Gastrocnemius medialis (tissue), 4 donors: ENCODE results near the gene ATP1A2. TPM values are rescaled to one million over a fixed set of nuclear protein-coding genes. Genes with fewer than 3 reads are reported as not detected.

Experiments
- ATAC-seq, 2 donors: fragments of 150-250 bp; one replicate each; pipeline ENCODE4 v1.9.1; 2016
- DNase-seq, 2 donors: peaks; one replicate each; pipeline ENCODE4 v3.0.0-alpha.2; 2019
- H3K27ac ChIP-seq, 4 donors: fragments of 200-600 bp; sonication (generic); 1 replicate in 1 of 4; 2 replicates in 3 of 4; pipeline ENCODE4 v1.5.1; 2016 to 2018; ENCODE audit warnings: mild to moderate bottlenecking in 2 of 4, moderate library complexity in 1 of 4
- H3K27me3 ChIP-seq, 3 donors: fragments of 200-600 bp; sonication (generic) in 2 of 3; 1 replicate in 1 of 3; 2 replicates in 2 of 3; pipeline versions ENCODE4 v1.5.1 to v1.6.0; 2016 to 2019; ENCODE audit warnings: mild to moderate bottlenecking in 1 of 3, moderate library complexity in 1 of 3
- H3K36me3 ChIP-seq, 2 donors: fragments of 200-600 bp; sonication (generic) in 1 of 2; one replicate each; pipeline ENCODE4 v1.5.1; 2017 to 2018
- H3K4me1 ChIP-seq, 2 donors: fragments of 200-600 bp; sonication (generic) in 1 of 2; one replicate each; pipeline ENCODE4 v1.5.1; 2016 to 2017; ENCODE audit warnings: mild to moderate bottlenecking in 2 of 2
- H3K4me3 ChIP-seq, 4 donors: fragments of 200-600 bp; sonication (generic) in 3 of 4; 1 replicate in 1 of 4; 2 replicates in 3 of 4; pipeline ENCODE4 v1.5.1; 2016 to 2019; ENCODE audit warnings: mild to moderate bottlenecking in 2 of 4
- H3K9me3 ChIP-seq, 3 donors: fragments of 200-600 bp; sonication (generic) in 2 of 3; 1 replicate in 1 of 3; 2 replicates in 2 of 3; pipeline ENCODE4 v1.5.1; 2016 to 2019
- POLR2A ChIP-seq, 2 donors: fragments of 450-650 bp; IDR thresholded peaks; one replicate each; pipeline ENCODE4 v1.6.1; 2017; ENCODE audit warnings: antibody characterized with exemption in 2 of 2, mild to moderate bottlenecking in 2 of 2, moderate library complexity in 2 of 2
- in situ Hi-C, 4 donors: fragments of 200-750 bp; cut with MboI; loops; one replicate each; pipeline versions ENCODE4 v1.15.0 to v1.8.0; 2017; ENCODE audit warnings: low sequenced_read_pairs in 4 of 4
- intact Hi-C: fragments of 100-400 bp; cut with DNase I; formaldehyde crosslinking; loops from one replicate; pipeline ENCODE4 v1.15.1; 2023; ENCODE audit warnings: low total_unique reads
- total RNA-seq, 4 donors: library from RNA; depleted of rRNA; stranded (reverse); fragments of >200 nt; gene quantifications; one replicate each; pipeline versions ENCODE4 v1.1.0 to v1.2.3, GENCODE V29; 2016
- TF ChIP-seq, protein P1 (sequence below), 5 experiments: fragments of 450-650 bp in 3 of 5; fragments of 200-600 bp in 2 of 5; sonication (generic) in 2 of 5; IDR thresholded peaks in 4 of 5; conservative IDR thresholded peaks in 1 of 5; 1 replicate in 4 of 5; 2 replicates in 1 of 5; pipeline ENCODE4 v1.5.1; 2016 to 2019; ENCODE audit warnings: antibody characterized with exemption in 5 of 5, mild to moderate bottlenecking in 3 of 5, moderate library complexity in 3 of 5

The ATP1A2 gene
- total RNA-seq, 4 donors from 2014 or later: 281 to 710 (median 413) TPM

DNA sequence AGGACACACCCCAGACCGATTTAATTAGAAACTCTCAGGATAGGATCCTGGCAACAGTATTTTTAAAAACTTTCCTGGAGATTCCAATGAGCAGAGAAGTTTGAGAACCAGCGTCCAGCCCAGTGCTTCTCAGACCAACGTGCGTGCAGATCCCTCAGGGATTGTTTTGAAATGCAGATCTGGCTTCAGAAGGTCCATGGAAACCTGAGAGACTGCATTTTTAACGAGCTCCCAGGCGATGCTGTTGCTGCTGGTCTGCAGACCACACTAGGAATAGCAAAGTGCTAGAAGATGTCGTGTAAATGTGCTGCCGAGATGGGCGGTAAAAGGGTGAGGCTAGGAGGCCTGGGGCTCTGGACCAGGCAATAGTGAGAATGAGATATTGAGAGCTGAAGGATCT, 56.4 kb downstream of the ATP1A2 start:
- no peak overlapping the region for H3K27ac ChIP-seq
- H3K4me3 ChIP-seq: no peak overlapping the region
- H3K27me3 ChIP-seq: no peaks in the 10 kb centered on the region
- in situ Hi-C loops: no loop called here
- H3K9me3 ChIP-seq: no peaks in the 10 kb centered on the region
- DNase-seq (no peak), ATAC-seq (no peak)
- peaks cover 8 to 20% of the 10 kb centered on the region in 2 donors for H3K4me1 ChIP-seq
- intact Hi-C loops: no loop called here
- H3K36me3 ChIP-seq: no peaks in the 10 kb centered on the region
- no peak for TF ChIP-seq POLR2A (IDR thresholded peaks at IDR 0.05)
- TF ChIP-seq, protein P1, sequence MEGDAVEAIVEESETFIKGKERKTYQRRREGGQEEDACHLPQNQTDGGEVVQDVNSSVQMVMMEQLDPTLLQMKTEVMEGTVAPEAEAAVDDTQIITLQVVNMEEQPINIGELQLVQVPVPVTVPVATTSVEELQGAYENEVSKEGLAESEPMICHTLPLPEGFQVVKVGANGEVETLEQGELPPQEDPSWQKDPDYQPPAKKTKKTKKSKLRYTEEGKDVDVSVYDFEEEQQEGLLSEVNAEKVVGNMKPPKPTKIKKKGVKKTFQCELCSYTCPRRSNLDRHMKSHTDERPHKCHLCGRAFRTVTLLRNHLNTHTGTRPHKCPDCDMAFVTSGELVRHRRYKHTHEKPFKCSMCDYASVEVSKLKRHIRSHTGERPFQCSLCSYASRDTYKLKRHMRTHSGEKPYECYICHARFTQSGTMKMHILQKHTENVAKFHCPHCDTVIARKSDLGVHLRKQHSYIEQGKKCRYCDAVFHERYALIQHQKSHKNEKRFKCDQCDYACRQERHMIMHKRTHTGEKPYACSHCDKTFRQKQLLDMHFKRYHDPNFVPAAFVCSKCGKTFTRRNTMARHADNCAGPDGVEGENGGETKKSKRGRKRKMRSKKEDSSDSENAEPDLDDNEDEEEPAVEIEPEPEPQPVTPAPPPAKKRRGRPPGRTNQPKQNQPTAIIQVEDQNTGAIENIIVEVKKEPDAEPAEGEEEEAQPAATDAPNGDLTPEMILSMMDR (IDR thresholded peaks at IDR 0.05 in 4 of 5, conservative IDR thresholded peaks at IDR 0.05 in 1 of 5): no peak

DNA sequence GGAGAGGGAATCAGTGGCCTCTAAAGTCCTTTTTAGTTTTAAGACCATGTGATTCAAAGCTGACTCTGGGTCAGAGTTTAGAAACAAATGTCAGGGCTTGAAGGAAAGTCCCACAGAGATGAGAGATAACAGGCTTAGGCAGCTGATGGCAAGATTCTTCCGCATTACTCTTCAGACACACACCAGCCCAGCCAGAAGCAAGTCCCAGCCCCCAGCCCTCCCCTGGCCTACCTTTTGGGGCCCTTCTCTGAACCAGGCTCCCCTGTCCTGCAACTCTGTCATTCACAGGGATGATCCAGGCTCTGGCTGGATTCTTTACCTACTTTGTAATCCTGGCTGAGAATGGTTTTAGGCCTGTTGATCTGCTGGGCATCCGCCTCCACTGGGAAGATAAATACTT, 61.7 kb downstream of the ATP1A2 start:
- H3K36me3 ChIP-seq: no peaks in the 10 kb centered on the region
- in situ Hi-C loops: no loop called here
- H3K27ac ChIP-seq: no peak overlapping the region
- H3K27me3 ChIP-seq: no peaks in the 10 kb centered on the region
- no peak for TF ChIP-seq POLR2A (IDR thresholded peaks at IDR 0.05)
- TF ChIP-seq, protein P1 (IDR thresholded peaks at IDR 0.05 in 4 of 5, conservative IDR thresholded peaks at IDR 0.05 in 1 of 5): no peak
- H3K4me1 ChIP-seq: no peaks in the 10 kb centered on the region
- no peak for DNase-seq
- intact Hi-C loops: no loop called here
- no peak for ATAC-seq
- H3K4me3 ChIP-seq: no peak overlapping the region
- H3K9me3 ChIP-seq: no peaks in the 10 kb centered on the region

DNA sequence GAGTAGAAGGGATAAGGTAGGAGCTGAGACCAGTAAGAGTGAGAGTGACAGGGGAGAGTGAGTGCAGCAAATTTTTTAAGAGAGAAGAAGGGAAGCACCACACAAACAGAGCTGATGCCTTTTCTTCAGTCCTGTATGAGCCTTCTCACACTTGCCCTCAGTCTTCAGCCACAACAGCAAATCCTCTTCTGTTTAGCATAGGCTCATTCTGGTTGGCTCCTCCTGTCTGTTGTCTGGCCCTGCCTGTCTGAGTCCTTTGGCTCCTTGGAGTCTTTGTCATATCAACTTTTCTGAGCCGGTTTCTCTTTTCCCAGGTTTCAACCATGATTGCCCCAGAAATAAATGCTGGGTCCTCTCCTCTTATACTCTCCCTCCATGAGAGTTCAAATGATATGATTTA, 62.1 kb downstream of the ATP1A2 start:
- in situ Hi-C loops (no loop called here), intact Hi-C loops (no loop called here)
- no peak for ATAC-seq

DNA sequence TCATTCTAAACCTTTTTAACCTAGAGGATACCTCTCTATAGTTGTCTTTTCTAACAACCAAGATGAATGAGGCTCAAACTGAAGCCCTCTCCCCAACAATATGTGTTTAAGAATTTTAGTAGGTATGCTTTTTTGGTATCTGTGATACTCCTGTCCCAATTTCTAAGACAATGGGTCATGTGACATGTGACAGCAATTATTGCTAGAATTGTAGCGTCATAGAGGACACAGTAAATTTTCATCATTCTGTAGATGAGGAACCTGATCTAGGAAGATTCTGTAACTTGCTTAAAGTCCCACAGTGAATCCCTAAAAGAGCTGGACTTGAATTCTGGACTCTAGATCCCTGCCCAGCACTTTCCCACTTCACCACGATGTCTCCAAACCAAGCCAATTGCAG, 63.2 kb downstream of the ATP1A2 start:
- H3K36me3 ChIP-seq: no peaks in the 10 kb centered on the region
- intact Hi-C loops: no loop called here

More for the DNA sequence above, 62.1 kb downstream of the ATP1A2 start:
- Histone ChIP-seq H3K4me3 (no peak overlapping the region), H3K9me3 (no peaks in the 10 kb centered on the region), H3K27me3 (no peaks in the 10 kb centered on the region), H3K4me1 (no peaks in the 10 kb centered on the region), H3K36me3 (no peaks in the 10 kb centered on the region), H3K27ac (no peak overlapping the region)
- TF ChIP-seq, protein P1 (IDR thresholded peaks at IDR 0.05 in 4 of 5, conservative IDR thresholded peaks at IDR 0.05 in 1 of 5): no peak
- no peak for TF ChIP-seq POLR2A (IDR thresholded peaks at IDR 0.05)
- DNase-seq: no peak

More for the DNA sequence above, 63.2 kb downstream of the ATP1A2 start:
- TF ChIP-seq, protein P1 (IDR thresholded peaks at IDR 0.05 in 4 of 5, conservative IDR thresholded peaks at IDR 0.05 in 1 of 5): no peak
- TF ChIP-seq POLR2A (IDR thresholded peaks at IDR 0.05): no peak
- Histone ChIP-seq H3K27ac (no peak overlapping the region), H3K27me3 (no peaks in the 10 kb centered on the region), H3K9me3 (no peaks in the 10 kb centered on the region), H3K4me3 (no peak overlapping the region), H3K4me1 (no peaks in the 10 kb centered on the region)
- ATAC-seq: no peak
- DNase-seq: no peak
- in situ Hi-C loops: no loop called here
